GM12875 (cell line): ENCODE results near the gene SGO2.
"Not testable (repeated sequence)": the region's sequence is repeated elsewhere in the genome, so short reads cannot be mapped to it uniquely, and the experiment has no call there.

Source experiments
- H3K4me3 ChIP-seq: one replicate; pipeline ENCODE4 v1.5.1; 2011; ENCODE audit warnings: low read depth, low read length, control low read depth
- CTCF ChIP-seq: IDR thresholded peaks from 2 replicates; pipeline ENCODE4 v1.5.1; 2011; ENCODE audit warnings: low read depth, mild to moderate bottlenecking, control low read depth, inconsistent platforms, low read length, moderate library complexity, borderline replicate concordance; ENCODE audit not compliant: insufficient read depth

Gene SGO2

GRCh38 chr2:200625958-200626363, 100.0 kb downstream of the SGO2 start:
- TF ChIP-seq CTCF = no peak
- no peak overlapping the region for H3K4me3 ChIP-seq

GRCh38 chr2:200627110-200627770, 101.2 kb downstream of the SGO2 start:
- TF ChIP-seq CTCF = no peak
- no peak overlapping the region for H3K4me3 ChIP-seq

GRCh38 chr2:200628461-200628860, 102.5 kb downstream of the SGO2 start:
- H3K4me3 ChIP-seq = not testable (repeated sequence)

- TF ChIP-seq CTCF = no peak
Measured at GRCh38 chr2:200631287-200631686, 105.3 kb downstream of the SGO2 start.

More at GRCh38 chr2:200631287-200631686, 105.3 kb downstream of the SGO2 start:
- H3K4me3 ChIP-seq = no peak overlapping the region
